ENCODE data around the gene COMT. TPM values are rescaled to one million over a fixed set of nuclear protein-coding genes. Genes with fewer than 3 reads are reported as not detected.
A peak's percentile ranks its signal among the peaks of the same experiment; 100 is the strongest.

The COMT gene
- total RNA-seq, 1 experiment from 2014 or later: 109 TPM

DNA sequence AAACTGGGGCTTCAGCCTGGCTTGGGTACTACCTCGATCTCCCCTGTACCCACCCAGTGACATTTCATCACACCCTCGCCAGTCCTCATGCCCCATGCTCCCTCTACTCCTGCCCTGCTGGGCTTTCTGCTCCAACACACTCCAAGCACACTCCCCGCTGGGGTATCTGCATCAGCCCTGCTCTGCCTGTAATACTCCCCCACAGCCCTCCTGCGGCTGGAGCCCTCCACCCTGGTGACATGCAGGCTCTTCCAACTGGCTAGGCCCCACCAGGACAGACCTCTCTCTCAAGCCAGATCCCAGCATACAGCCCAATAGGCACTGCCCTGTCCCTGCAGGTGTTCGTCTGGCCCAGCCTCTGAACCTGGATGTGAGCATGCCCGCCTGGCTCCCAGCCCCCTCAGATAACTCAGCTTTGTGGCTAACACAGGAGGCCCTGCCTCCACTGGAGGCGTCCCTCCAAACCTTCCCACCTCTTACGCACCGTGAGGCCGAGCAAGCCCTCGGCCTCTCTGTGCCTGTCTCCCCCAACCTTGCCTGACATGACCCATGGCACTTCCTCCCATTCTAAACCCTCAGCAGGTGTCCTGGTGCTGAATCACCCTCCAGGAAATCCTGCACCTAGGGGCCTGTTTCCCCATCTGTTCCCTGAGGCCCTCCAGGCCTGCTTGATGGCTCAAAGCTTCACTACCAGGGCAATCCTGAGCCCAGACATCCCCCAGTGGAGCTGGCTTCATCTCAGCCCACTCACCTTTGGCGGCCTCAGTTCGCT is 33.5 kb downstream of the COMT start:
- no TSS peak for BruUV-seq (replicated peaks)
- peaks cover 14 to 28% of the 10 kb centered on the region in 2 experiments for H3K4me1 ChIP-seq (ENCODE audit: control insufficient read depth in 1 of 2, insufficient read depth in 2 of 2, low read length in 2 of 2)
- peak overlapping the region; percentile 56 for H3K4me2 ChIP-seq (ENCODE audit: low read length)
- ChIA-PET CTCF (interaction anchor here (0.8 kb wide), 1 partner anchor 38 kb away, joined by 4 read pairs; no protein-coding TSS in a partner anchor), RAD21 (ENCODE audit: low non-redundant PET in 1 of 2, low total read pairs in 2 of 2, uncharacterized antibody in 2 of 2, unreplicated experiment in 2 of 2) (no interaction called here), POLR2A (interaction anchor here (1.1 to 1.7 kb wide), 2 partner anchors 9 to 46 kb away, joined by 5 read pairs; partner anchors contain the start of gene TANGO2)
- H3K9ac ChIP-seq (ENCODE audit: low read length): peak overlapping the region; percentile 41; the same call in 1 of the 2 replicates
- no peak overlapping the region for H2AFZ ChIP-seq (ENCODE audit: low read depth, low read length, poor library complexity, severe bottlenecking)
- peaks cover 3 to 13% of the 10 kb centered on the region in 2 experiments; a peak in 1 of 4 replicates for H3K36me3 ChIP-seq (ENCODE audit: control insufficient read depth in 1 of 2, insufficient read depth in 2 of 2, low read length in 2 of 2)
- TF ChIP-seq, protein P1, sequence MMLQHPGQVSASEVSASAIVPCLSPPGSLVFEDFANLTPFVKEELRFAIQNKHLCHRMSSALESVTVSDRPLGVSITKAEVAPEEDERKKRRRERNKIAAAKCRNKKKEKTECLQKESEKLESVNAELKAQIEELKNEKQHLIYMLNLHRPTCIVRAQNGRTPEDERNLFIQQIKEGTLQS (IDR thresholded peaks at IDR 0.05): no peak
- no peak for TF ChIP-seq JUND (IDR thresholded peaks at IDR 0.05)
- TF ChIP-seq, protein P2, sequence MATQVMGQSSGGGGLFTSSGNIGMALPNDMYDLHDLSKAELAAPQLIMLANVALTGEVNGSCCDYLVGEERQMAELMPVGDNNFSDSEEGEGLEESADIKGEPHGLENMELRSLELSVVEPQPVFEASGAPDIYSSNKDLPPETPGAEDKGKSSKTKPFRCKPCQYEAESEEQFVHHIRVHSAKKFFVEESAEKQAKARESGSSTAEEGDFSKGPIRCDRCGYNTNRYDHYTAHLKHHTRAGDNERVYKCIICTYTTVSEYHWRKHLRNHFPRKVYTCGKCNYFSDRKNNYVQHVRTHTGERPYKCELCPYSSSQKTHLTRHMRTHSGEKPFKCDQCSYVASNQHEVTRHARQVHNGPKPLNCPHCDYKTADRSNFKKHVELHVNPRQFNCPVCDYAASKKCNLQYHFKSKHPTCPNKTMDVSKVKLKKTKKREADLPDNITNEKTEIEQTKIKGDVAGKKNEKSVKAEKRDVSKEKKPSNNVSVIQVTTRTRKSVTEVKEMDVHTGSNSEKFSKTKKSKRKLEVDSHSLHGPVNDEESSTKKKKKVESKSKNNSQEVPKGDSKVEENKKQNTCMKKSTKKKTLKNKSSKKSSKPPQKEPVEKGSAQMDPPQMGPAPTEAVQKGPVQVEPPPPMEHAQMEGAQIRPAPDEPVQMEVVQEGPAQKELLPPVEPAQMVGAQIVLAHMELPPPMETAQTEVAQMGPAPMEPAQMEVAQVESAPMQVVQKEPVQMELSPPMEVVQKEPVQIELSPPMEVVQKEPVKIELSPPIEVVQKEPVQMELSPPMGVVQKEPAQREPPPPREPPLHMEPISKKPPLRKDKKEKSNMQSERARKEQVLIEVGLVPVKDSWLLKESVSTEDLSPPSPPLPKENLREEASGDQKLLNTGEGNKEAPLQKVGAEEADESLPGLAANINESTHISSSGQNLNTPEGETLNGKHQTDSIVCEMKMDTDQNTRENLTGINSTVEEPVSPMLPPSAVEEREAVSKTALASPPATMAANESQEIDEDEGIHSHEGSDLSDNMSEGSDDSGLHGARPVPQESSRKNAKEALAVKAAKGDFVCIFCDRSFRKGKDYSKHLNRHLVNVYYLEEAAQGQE (IDR thresholded peaks at IDR 0.05; ENCODE audit: low read depth): no peak
- TF ChIP-seq RAD21 (IDR thresholded peaks at IDR 0.05; ENCODE audit: low read depth): no peak
- TF ChIP-seq SP1 (IDR thresholded peaks at IDR 0.05; ENCODE audit: low read depth): no peak
- no peak for TF ChIP-seq POLR2A (IDR thresholded peaks at IDR 0.05; ENCODE audit: borderline replicate concordance, extremely low read depth, insufficient read depth, insufficient read length)
- peak overlapping the region; percentile 65 for H3K27ac ChIP-seq (ENCODE audit: low read depth, low read length)
- peak; percentile 12; the same call in 1 of the 2 replicates for ATAC-seq
- H3K4me3 ChIP-seq (replicated peaks in 1 of 2; ENCODE audit: low read depth in 1 of 2, low read length in 2 of 2): no peak overlapping the region
- intact Hi-C loops (cut with micrococcal nuclease): loop anchor here (5.0 kb wide), 1 partner anchor 37 kb away; no protein-coding TSS in a partner anchor
- no peaks in the 10 kb centered on the region for H3K9me2 ChIP-seq (ENCODE audit: insufficient read depth)
- no peak for DNase-seq (ENCODE audit: low read depth, low spot score)
- H3K79me2 ChIP-seq (ENCODE audit: insufficient read depth, low read length): no peaks in the 10 kb centered on the region
- H4K20me1 ChIP-seq (ENCODE audit: insufficient read depth): no peaks in the 10 kb centered on the region
- H3K27me3 ChIP-seq (ENCODE audit: insufficient read depth, low read length): no peaks in the 10 kb centered on the region
- no peaks in the 10 kb centered on the region for H3K9me3 ChIP-seq (ENCODE audit: control insufficient read depth in 1 of 2, insufficient read depth in 1 of 2, low read depth in 1 of 2, low read length in 2 of 2)
